Peyer's patch (tissue), 4 donors: ENCODE results near the gene YKT6.

ENCODE experiments used
- CTCF ChIP-seq, 6 experiments: fragments of 450-650 bp in 4 of 6; fragments of 200-600 bp in 2 of 6; sonication (generic) in 1 of 6; IDR thresholded peaks; one replicate each; pipeline ENCODE4 v1.5.1; 2017 to 2019; ENCODE audit warnings: antibody characterized with exemption in 6 of 6, mild to moderate bottlenecking in 3 of 6, moderate library complexity in 1 of 6
- POLR2A ChIP-seq, 2 donors: fragments of 450-650 bp; IDR thresholded peaks; one replicate each; pipeline ENCODE4 v1.5.1; 2017; ENCODE audit warnings: antibody characterized with exemption in 2 of 2, mild to moderate bottlenecking in 2 of 2, moderate library complexity in 2 of 2

- TF ChIP-seq CTCF (IDR thresholded peaks at IDR 0.05) (no peak), POLR2A (IDR thresholded peaks at IDR 0.05) (no peak)
Measured at GRCh38 chr7:44206008-44206407, 5.2 kb downstream of the YKT6 start.
